GM18861 (cell line): ENCODE results near the gene KIAA0753.

Experiments used
- ATAC-seq: cut with Tn5 transposase; IDR thresholded peaks from one replicate; pipeline ENCODE4 v1.9.1; 2021; ENCODE audit not compliant: unreplicated experiment

The KIAA0753 gene

GRCh38 chr17:6642592-6642991, 2.1 kb upstream of the KIAA0753 start:
- no peak for ATAC-seq

DNA sequence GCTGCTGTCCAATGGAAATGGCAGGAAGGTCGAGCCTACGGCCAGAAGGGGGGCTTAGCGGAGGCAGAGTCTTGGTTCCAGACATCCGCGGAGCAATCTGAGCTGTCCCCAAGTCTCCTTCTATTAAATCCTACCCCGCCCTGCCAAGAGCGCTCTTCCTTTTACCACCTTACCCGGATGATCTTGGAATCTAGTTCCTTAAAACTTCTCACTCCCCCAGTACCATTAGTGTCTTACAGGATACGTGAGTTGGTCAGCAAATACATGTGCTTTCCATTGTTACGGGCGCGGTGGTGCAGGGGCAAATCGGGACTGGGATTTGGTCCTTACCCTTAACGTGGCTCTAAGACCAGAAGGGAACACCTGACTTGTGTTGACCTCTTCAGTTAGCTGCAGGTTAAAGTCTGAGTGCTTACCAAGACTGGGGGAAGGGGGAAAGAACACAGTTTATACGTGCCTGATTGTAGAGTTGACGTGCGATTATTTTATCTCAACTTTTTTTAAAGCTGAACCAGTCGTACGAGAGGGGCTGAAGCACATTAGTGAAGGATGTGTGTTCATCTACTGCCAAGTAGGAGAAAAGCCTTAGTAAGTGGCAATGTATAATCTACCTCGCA, 844 bp upstream of the KIAA0753 start:
- no peak for ATAC-seq

GRCh38 chr17:6639586-6640535, 650 bp downstream of the KIAA0753 start:
- ATAC-seq, result no peak

DNA sequence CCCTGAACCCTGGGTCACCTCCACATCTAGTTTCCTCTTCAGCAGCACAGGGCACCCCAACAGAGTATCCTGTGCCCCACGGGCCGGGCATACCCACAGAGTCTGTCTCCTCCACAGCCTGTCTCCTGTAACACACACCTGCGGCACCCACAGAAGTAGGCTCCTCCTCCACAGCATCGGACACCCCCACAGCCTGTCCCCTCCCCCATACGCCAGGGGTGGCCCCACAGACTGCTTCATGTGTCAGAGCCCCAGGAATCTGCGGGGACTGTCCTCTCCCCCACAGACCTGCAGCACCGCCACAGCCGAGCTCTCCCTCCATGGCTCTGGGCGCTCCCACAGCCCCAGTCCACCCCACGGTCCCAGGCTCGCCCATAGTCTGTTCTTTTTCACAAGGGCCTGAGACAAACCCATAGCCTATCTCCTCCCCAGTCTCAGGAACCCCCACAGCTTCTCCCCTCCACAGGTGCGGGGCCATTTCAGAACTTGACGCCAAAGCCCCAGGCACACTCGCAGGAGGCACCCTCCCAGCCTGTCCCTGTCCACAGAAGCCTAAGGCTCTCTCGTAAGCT, 1.4 kb downstream of the KIAA0753 start:
- ATAC-seq, result no peak

DNA sequence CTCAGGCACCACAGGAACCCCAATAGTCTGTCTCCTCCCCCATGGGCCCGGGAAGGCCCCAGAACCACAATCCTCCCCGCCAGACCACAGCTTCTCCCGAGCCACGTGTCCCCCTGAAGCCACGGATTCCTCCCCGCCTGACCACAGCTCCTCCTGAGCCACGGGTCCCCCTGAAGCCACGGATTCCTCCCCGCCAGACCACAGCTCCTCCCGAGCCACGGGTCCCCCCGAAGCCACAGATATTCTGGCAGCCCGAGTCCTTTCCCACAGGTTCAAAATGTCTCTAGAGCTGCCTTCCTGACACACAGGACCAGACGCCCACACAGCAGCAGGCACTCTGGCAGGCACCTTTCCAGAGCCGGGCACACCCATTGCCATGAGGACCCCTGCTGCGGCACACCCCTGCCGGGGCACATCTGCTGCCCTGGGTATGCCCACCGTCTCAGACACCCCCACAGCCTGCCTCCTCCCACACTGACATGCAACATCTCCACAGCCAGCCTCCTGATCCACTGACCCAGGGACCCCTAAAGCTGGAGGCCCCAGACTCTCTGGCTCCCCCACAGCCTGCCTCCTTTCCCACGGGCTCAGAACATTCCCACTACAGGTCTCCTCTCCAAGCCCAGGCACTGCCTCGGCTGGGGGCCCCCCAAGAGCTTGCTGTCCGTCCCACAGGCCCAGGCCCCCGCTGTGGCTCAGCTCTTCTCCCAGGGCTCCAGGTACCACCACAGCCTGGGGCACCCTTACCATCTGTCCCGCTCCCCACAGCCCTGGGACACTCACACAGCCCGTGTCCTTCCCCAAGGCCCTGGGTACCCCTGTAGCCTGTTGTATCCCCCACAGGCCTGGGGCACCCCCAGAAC, 2.2 kb downstream of the KIAA0753 start:
- ATAC-seq, result no peak

DNA sequence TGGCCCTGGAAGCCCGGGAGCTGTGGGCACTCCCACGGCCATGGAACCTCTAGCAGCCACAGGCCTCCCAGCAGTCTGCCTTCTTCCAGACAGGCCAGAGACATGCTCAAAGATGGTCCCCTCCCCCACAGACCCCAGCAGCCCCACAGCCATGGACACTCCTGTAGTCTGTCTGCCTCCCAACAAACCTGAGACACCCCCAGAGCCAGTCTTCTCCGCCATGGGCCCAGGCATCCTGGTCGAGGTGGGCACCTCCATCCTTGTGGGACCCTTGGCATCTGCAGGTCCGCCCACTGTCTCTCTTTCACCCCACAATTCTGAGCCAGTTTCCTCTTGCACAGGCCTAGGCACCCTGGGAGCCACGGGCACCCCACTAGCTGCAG, 3.1 kb downstream of the KIAA0753 start:
- ATAC-seq, result no peak

DNA sequence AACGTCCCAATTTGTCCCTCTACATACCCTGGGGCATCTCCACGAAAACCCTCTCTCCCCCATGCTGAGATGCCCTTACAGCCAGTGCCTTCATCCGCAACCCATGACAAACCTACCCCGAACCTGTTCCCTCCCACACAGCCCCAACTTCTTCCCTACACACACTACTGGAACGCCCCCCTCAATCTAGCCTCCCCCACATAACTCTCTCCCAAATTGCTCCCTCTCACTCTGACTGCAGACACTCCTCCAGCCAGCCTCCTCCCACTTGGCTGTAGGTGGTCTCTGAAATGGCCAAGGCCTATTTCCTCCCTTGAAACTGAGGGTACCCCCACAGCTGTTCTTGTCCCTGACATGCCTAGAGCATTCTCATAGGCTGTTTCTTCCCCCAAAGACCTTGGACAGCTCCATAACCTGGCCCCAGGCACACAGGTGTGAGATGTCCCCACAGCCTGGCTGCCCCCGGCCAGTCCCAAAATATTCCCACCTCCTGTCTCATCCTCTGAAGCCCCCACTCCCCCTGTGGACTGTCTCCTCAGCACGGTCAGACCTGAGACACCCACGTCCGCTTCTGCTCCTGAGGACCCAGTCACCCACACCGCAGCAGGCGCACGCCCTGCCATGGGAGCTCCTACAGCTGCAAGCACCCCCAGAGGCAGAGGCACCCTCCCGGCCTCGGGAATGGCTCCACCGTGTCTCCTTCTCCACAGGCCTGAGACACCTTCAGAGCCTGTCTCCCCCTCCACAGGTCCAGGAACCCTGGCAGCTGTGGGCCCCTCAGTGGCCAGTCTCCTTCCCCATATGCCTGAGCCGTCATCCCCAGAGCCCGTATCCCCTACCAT, 3.7 kb downstream of the KIAA0753 start:
- no peak for ATAC-seq

- no peak for ATAC-seq
Measured at GRCh38 chr17:6636105-6636504, 4.4 kb downstream of the KIAA0753 start.

DNA sequence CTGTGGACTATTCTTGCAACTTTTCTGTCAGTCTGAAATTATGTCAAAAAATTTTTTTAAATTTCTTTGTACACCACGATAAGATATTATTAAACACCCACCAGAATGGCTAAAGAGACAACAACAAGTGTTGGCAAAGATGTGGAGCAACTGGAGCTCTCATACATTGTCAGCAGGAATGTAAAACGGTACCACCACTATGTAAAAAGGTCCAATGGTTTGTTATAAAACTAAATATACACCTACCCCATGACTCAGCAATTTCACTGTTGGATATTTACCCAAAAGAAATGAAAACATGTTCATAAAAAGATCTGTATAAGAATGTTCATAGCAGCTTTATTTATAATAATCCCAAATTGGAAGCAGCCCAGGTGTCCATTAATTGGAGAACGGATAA, 7.2 kb downstream of the KIAA0753 start:
- no peak for ATAC-seq

DNA sequence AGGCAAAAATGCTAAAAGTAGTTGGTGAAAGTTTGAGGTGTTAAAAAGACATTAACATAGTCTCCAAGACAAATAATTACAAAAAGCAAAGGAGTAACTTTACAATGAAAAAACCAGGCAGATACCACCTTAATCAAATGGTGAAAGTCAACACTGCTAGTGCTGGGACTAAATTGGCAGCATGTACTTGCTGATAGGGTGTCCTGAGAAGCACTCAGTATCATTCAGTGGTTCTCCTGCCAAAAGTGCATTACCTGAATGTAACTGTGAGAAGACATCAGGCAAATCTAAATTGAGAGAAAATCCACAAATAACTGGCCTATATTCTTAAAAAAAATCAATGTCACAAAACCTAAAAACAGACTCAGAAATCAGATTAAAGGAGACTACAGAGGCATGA, 8.0 kb downstream of the KIAA0753 start:
- ATAC-seq, result no peak

- ATAC-seq, result no peak
Measured at GRCh38 chr17:6630390-6630789, 10.1 kb downstream of the KIAA0753 start.

- ATAC-seq, result no peak
Measured at GRCh38 chr17:6627019-6627418, 13.5 kb downstream of the KIAA0753 start.

DNA sequence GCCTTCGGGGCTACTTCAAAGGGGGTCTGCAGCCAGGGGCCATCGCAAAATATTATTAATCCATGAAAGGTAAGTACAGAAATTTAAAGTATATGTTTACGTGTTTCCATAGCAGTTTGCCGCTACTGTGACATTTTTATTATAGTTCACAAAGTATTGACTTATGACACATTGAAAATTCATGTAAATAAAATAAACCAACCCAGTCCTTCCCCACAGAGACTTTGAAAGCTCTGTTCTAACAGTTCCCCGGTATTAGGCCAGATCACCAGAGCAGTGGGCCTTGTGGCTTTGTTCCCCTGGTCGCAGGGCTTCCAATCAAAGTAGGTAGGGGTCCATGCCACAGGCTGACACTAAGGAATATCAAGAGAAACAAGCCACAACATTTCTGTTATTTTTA, 13.9 kb downstream of the KIAA0753 start:
- no peak for ATAC-seq

- ATAC-seq, result no peak
Measured at GRCh38 chr17:6623941-6624340, 16.6 kb downstream of the KIAA0753 start.

DNA sequence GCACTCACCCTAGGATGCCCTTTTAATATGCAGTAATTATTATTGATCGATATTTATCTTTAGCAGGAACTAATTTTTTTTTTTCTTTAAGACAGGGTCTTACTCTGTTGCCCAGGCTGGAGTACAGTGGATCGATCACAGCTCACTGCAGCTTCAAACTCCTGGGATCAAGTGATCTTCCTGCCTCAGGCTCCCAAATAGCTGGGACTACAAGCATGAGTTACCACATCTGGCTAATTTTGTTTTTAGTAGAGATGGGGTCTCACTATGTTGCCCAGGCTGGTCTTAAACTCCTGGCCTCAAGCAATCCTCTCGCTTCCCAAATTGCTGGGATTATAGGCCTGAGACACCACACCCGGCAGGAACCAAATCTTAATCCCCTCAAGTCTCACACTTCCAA, 29.3 kb downstream of the KIAA0753 start:
- no peak for ATAC-seq

- no peak for ATAC-seq
Measured at GRCh38 chr17:6610011-6610410, 30.5 kb downstream of the KIAA0753 start.

GRCh38 chr17:6608321-6608720, 32.2 kb downstream of the KIAA0753 start:
- no peak for ATAC-seq

DNA sequence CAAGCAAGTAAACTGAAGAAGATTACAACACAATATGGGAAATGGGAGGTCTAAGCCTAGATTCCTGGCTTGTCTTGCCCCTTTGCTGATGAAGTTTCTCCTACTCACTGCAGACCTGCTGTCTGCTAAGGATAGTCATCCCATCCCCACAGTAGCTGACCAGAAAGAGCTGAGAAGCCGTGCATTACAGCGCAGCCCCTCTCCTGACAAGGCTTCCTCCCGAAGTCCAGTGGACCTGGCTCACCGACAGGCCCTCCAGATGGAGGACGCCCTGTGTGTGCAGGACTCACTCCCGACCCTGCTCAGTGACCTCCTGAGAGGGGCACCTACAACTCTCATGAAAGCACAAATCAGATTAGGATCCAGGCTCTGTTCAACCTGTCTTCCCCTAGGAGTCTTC, 35.4 kb downstream of the KIAA0753 start:
- no peak for ATAC-seq

DNA sequence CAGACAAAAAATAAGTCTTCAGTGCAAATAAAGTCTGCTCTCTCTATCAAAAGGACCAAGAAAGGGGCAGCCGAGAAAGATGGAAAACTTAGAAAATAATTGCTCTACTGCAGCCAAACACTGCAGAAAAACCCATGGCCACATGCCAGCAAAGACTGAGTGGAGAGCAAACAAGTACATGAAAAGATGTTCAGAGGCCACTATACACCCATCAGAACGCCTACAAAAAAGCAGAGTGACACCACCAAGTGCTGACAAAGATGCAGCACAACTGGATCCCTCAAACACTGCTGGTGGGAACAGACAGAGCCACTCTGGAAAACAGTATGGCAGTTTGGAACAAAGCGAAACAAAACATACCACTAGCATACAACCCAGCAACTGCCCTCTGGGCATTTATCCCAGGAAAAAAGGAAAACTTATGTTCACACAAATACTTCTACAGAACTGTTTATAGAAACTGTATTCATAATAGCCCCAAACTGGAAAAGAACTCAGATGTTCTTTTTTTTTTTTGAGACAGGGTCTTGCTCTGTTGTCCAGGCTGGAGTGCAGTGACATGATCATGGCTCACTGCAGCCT, 36.7 kb downstream of the KIAA0753 start:
- ATAC-seq, result no peak

DNA sequence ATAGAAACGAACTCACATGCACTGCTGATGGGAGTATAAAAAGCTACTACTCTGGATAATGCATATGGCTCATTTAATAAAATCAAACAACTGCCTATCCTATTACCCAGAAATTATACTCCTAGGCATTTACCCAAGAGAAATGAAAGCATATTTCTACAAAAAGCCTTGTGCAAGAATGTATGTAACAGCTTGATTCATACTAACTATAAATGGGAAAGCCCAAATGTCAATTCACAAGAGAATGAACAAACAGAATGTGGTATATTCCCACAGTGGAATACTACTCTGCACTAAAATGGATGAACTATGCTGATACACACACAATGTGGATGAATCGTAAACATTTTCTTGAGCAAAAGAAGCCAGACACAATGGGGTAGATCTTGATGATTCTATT, 38.4 kb downstream of the KIAA0753 start:
- ATAC-seq, result no peak
